ENCODE data around the gene TAGLN2. TPM values are rescaled to one million over a fixed set of nuclear protein-coding genes. Genes with fewer than 3 reads are reported as not detected.

TAGLN2 gene
- total and polyA plus RNA-seq, 2 experiments from 2014 or later, result 122 to 292 TPM

DNA sequence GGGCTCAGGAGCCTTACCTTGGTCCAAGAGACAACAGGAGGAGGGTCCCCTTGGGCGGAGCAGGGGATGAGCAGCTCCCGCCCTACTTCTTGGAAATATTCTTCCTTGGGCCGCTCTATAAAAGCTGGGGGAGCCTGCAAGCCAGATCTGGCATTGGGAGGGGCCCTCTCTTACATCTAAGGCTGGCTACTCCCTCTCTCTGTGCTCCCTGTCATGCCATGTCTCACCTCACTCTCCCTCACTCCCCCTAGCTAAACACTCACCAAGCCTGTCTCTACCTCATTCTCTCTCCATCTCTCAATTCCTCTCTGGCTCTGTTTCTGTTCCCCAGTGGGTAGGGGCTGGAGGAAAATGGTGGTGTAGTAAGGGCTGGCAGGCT is 6.5 kb upstream of the TAGLN2 start:
- H3K9me2 ChIP-seq (replicated peaks; ENCODE audit: insufficient read depth), result no peaks in the 10 kb centered on the region
- no peak overlapping the region for H3K4me2 ChIP-seq
- no peaks in the 10 kb centered on the region for H3K36me3 ChIP-seq (replicated peaks; ENCODE audit: insufficient read depth, low read depth)
- H3K4me3 ChIP-seq, result no peak overlapping the region
- no peaks in the 10 kb centered on the region for H3K79me2 ChIP-seq
- H3K4me1 ChIP-seq (ENCODE audit: insufficient read depth), result peaks cover 2% of the 10 kb centered on the region
- H3K9me3 ChIP-seq (ENCODE audit: low read depth), result no peaks in the 10 kb centered on the region
- TF ChIP-seq, protein P1, sequence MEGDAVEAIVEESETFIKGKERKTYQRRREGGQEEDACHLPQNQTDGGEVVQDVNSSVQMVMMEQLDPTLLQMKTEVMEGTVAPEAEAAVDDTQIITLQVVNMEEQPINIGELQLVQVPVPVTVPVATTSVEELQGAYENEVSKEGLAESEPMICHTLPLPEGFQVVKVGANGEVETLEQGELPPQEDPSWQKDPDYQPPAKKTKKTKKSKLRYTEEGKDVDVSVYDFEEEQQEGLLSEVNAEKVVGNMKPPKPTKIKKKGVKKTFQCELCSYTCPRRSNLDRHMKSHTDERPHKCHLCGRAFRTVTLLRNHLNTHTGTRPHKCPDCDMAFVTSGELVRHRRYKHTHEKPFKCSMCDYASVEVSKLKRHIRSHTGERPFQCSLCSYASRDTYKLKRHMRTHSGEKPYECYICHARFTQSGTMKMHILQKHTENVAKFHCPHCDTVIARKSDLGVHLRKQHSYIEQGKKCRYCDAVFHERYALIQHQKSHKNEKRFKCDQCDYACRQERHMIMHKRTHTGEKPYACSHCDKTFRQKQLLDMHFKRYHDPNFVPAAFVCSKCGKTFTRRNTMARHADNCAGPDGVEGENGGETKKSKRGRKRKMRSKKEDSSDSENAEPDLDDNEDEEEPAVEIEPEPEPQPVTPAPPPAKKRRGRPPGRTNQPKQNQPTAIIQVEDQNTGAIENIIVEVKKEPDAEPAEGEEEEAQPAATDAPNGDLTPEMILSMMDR (IDR thresholded peaks at IDR 0.05; ENCODE audit: poor library complexity), result no peak
- no peak for TF ChIP-seq EZH2 (IDR thresholded peaks at IDR 0.05; ENCODE audit: borderline replicate concordance)
- no peak for TF ChIP-seq EZH2phosphoT487 (IDR thresholded peaks at IDR 0.05; ENCODE audit: low read depth, severe bottlenecking, unreplicated experiment)
- no peak overlapping the region for H3K27ac ChIP-seq
- no peak overlapping the region for H2AFZ ChIP-seq
- H4K20me1 ChIP-seq (ENCODE audit: insufficient read depth, poor library complexity, severe bottlenecking), result no peaks in the 10 kb centered on the region
- WGBS (ENCODE audit: low lambda C conversion rate, missing lambda C conversion rate), result 98% methylated on average over 3 of the region's 3 CpGs
- H3K27me3 ChIP-seq, result no peaks in the 10 kb centered on the region
- no peak for DNase-seq (ENCODE audit: low spot score)

DNA sequence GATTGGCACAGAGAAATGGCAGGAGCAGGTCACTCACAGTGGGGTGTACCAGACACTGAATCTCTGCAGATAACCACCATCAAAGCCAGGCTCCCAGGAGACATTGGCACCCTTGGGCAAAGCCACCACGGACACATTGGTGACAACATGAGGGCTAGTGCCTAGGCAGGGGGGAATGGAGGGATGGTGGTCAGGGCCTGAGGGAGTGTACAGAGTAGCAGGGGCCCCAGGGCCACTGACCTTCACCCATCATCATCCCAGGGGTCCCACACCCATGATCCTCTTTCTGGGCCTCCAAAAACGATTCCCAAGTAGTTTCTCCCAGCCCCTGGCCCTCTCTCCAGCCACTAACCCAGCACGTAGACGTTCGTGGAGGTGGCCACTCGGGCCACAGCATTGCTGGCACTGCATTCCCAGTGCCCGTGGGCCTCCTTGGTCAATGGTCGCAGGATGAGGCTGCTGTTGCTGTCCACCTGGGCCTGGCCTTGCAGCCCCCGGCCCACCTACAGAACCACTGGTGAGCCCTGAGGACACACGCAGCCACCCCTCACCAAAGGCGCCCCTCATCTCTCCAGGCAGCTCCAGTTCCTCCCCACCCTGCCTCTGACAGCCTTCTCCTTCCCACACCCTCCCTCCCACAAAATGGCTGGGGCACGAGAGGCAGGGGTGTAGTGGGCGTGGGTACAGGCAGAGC is 5.9 kb upstream of the TAGLN2 start:
- H3K27ac ChIP-seq, result no peak overlapping the region
- 92% methylated on average over 13 of the region's 13 CpGs for WGBS (ENCODE audit: low lambda C conversion rate, missing lambda C conversion rate)
- no peak for TF ChIP-seq EZH2 (IDR thresholded peaks at IDR 0.05; ENCODE audit: borderline replicate concordance)
- TF ChIP-seq EZH2phosphoT487 (IDR thresholded peaks at IDR 0.05; ENCODE audit: low read depth, severe bottlenecking, unreplicated experiment), result no peak
- TF ChIP-seq, protein P1 (IDR thresholded peaks at IDR 0.05; ENCODE audit: poor library complexity), result no peak
- H2AFZ ChIP-seq, result no peak overlapping the region
- H3K4me2 ChIP-seq, result no peak overlapping the region
- no peaks in the 10 kb centered on the region for H3K9me3 ChIP-seq (ENCODE audit: low read depth)
- peaks cover 1% of the 10 kb centered on the region for H3K4me1 ChIP-seq (ENCODE audit: insufficient read depth)
- H3K79me2 ChIP-seq, result no peaks in the 10 kb centered on the region
- H3K36me3 ChIP-seq (replicated peaks; ENCODE audit: insufficient read depth, low read depth), result no peaks in the 10 kb centered on the region
- no peak for DNase-seq (ENCODE audit: low spot score)
- no peaks in the 10 kb centered on the region for H3K27me3 ChIP-seq
- H3K4me3 ChIP-seq, result no peak overlapping the region
- no peaks in the 10 kb centered on the region for H4K20me1 ChIP-seq (ENCODE audit: insufficient read depth, poor library complexity, severe bottlenecking)
- no peaks in the 10 kb centered on the region for H3K9me2 ChIP-seq (replicated peaks; ENCODE audit: insufficient read depth)

DNA sequence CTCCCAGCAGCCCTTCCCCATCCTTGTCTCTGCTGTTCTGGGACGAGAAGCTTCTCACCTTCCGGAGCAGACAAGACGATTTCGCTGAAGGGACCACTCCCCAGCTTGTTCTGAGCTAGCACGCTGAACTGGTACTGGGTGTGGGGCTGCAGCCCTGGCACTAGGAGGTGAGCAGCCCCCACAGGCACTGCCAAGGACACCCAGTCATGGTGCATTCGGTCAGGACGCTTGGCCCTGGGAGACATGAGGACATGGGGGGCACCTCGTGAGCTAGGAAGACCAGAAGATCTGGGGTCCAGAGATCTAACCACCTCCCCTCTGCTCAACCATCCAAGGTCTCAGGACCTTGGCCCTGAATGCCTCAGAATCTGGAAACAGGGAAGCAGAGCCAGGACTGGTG is 5.3 kb upstream of the TAGLN2 start:
- Histone ChIP-seq H3K4me2 (no peak overlapping the region), H3K27me3 (no peaks in the 10 kb centered on the region), H3K9me2 (replicated peaks; ENCODE audit: insufficient read depth) (no peaks in the 10 kb centered on the region), H3K9me3 (ENCODE audit: low read depth) (no peaks in the 10 kb centered on the region), H4K20me1 (ENCODE audit: insufficient read depth, poor library complexity, severe bottlenecking) (no peaks in the 10 kb centered on the region), H3K27ac (no peak overlapping the region), H3K4me3 (no peak overlapping the region), H3K36me3 (replicated peaks; ENCODE audit: insufficient read depth, low read depth) (no peaks in the 10 kb centered on the region), H2AFZ (no peak overlapping the region), H3K4me1 (ENCODE audit: insufficient read depth) (peaks cover 7% of the 10 kb centered on the region), H3K79me2 (no peaks in the 10 kb centered on the region)
- DNase-seq (ENCODE audit: low spot score), result no peak
- TF ChIP-seq, protein P1 (IDR thresholded peaks at IDR 0.05; ENCODE audit: poor library complexity), result no peak
- TF ChIP-seq EZH2 (IDR thresholded peaks at IDR 0.05; ENCODE audit: borderline replicate concordance), result no peak
- no peak for TF ChIP-seq EZH2phosphoT487 (IDR thresholded peaks at IDR 0.05; ENCODE audit: low read depth, severe bottlenecking, unreplicated experiment)
- 94% methylated on average over 8 of the region's 8 CpGs for WGBS (ENCODE audit: low lambda C conversion rate, missing lambda C conversion rate)

Measured in hepatocyte (in vitro differentiated cells).